Activated CD4-positive, alpha-beta T cell treated with anti-CD3 and anti-CD28 coated beads, Interleukin-2, amount 50 U/mL, for 1 hour (primary cell): Measurements from ENCODE around the gene CACNA1S.
A peak's percentile ranks its signal among the peaks of the same experiment; 100 is the strongest.

Experiments used
- DNase-seq: peaks from one replicate; pipeline ENCODE4 v3.0.0-alpha.2; 2020

Gene CACNA1S

GRCh38 chr1:201115390-201115937 is 3.2 kb upstream of the CACNA1S start:
- no peak for DNase-seq

GRCh38 chr1:201114245-201115131 is 2.3 kb upstream of the CACNA1S start:
- DNase-seq: peak; percentile 68

GRCh38 chr1:201113451-201114244 is 1.4 kb upstream of the CACNA1S start:
- no peak for DNase-seq

GRCh38 chr1:201112926-201113325 is 700 bp upstream of the CACNA1S start:
- DNase-seq: no peak

- no peak for DNase-seq
Measured at GRCh38 chr1:201111672-201112071, 554 bp downstream of the CACNA1S start.

- DNase-seq: no peak
Measured at GRCh38 chr1:201111156-201111555, 1.1 kb downstream of the CACNA1S start.

- DNase-seq: no peak
Measured at GRCh38 chr1:201110616-201111015, 1.6 kb downstream of the CACNA1S start.

GRCh38 chr1:201110138-201110537 is 2.1 kb downstream of the CACNA1S start:
- no peak for DNase-seq

GRCh38 chr1:201109651-201110050 is 2.6 kb downstream of the CACNA1S start:
- DNase-seq: no peak

GRCh38 chr1:201108614-201109013 is 3.6 kb downstream of the CACNA1S start:
- no peak for DNase-seq

GRCh38 chr1:201105688-201106087 is 6.5 kb downstream of the CACNA1S start:
- no peak for DNase-seq

GRCh38 chr1:201104141-201104540 is 8.1 kb downstream of the CACNA1S start:
- DNase-seq: no peak

- no peak for DNase-seq
Measured at GRCh38 chr1:201103666-201104065, 8.6 kb downstream of the CACNA1S start.

- DNase-seq: no peak
Measured at GRCh38 chr1:201100169-201100930, 11.9 kb downstream of the CACNA1S start.

GRCh38 chr1:201098992-201099677 is 13.1 kb downstream of the CACNA1S start:
- no peak for DNase-seq

GRCh38 chr1:201096977-201097856 is 15.0 kb downstream of the CACNA1S start:
- no peak for DNase-seq

GRCh38 chr1:201096041-201096461 is 16.2 kb downstream of the CACNA1S start:
- no peak for DNase-seq

GRCh38 chr1:201095581-201095980 is 16.6 kb downstream of the CACNA1S start:
- DNase-seq: no peak

- no peak for DNase-seq
Measured at GRCh38 chr1:201094832-201095231, 17.4 kb downstream of the CACNA1S start.

- DNase-seq: no peak
Measured at GRCh38 chr1:201093962-201094361, 18.3 kb downstream of the CACNA1S start.

GRCh38 chr1:201093561-201093960 is 18.7 kb downstream of the CACNA1S start:
- no peak for DNase-seq
